HTR-8/SVneo (cell line): ENCODE data around the gene BMPR1A.
A peak's percentile ranks its signal among the peaks of the same experiment; 100 is the strongest.
"Not testable (repeated sequence)": the region's sequence is repeated elsewhere in the genome, so short reads cannot be mapped to it uniquely, and the experiment has no call there.

Source experiments
- DNase-seq: peaks from one replicate; pipeline ENCODE4 v3.0.0; 2011; ENCODE audit warnings: low spot score, mixed read lengths; ENCODE audit not compliant: insufficient read length
- FAIRE-seq: peaks from 2 replicates; lab custom pipeline; 2011; peaks lifted over from hg19 to GRCh38; lab: Jason Lieb, UNC

The BMPR1A gene

DNA sequence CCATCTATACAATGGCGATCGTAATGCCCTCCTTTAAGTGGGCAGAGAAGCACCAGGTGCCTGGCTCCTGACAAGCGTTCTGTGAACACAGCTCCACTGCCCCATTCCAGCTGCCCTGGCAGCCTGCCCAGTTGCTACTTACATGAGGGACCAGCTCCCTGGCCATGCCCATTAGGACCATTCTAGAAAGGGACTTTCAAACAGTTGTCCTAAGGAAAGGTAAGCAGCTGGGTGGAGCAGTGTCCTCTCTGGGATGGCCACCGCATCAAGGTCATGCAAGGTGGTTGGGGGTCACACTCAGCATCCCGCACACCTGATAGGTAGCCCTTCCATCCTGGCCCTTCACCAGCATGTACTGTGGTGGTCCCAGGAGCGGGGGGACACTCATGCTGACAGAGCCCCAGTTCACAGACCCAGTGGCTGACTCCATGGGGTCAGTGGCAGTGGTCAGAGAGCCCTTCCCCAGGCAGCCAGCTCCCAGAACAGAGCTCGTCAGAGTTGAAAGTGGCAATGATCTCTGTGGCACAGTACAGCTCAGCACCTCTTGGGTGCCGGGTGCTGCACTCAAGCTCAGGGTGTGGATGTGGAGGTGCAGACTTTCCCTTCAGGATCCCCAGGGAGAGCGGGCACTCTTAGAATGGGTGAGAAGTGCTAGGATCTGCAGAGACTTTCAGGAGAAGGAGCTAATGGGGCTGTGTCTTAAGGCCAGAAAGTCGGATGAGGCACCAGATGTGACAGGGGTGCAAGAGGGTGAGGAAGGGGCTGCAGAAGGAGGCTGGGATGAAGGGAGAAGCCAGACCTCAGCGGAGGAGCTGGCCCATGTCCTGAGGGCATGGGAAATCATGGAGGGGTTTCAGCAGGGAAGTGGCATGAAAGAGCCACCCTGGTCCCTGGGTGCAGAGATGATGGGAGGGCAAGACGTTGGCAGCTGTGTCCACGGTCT lies 190.1 kb downstream of the BMPR1A start:
- DNase-seq (no peak), FAIRE-seq (no peak)

DNA sequence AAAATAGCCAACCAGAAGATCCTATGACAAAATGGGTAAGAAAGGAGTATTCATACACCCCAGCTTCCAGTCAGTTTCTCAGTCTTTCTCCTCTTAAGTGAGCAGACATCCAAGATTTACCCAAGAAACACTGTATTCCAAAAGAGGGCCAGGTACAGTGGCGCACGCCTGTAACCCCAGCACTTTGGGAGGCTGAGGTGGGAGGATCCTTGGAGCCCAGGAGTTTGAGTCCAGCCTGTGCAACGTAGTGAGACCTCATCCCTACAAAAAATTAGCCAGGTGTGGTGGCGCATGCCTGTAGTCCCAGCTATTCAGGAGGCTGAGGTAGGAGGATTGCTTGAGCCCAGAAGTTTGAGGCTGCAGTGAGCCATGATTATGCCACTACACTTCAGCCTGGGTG lies 191.4 kb downstream of the BMPR1A start:
- not testable (repeated sequence) for FAIRE-seq, DNase-seq

DNA sequence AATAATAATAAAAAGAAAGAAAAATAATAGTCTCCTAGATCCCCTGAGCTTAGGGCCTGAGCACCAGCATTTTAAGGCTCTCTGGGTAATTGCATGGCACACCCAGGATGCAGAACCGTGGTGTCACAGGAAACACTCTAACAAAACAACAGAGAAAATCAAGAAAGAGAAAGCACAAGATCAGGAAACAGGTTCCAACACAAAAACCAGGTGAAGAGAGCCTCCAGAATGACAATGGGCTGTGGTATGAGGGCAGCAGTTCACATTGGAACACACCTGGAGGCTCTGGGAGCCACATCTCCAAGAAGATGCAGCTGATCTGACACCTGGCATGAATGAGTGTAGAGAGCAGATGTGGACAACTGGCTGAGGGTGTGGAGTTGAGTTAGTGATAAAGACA lies 193.9 kb downstream of the BMPR1A start:
- DNase-seq (no peak), FAIRE-seq (no peak)

DNA sequence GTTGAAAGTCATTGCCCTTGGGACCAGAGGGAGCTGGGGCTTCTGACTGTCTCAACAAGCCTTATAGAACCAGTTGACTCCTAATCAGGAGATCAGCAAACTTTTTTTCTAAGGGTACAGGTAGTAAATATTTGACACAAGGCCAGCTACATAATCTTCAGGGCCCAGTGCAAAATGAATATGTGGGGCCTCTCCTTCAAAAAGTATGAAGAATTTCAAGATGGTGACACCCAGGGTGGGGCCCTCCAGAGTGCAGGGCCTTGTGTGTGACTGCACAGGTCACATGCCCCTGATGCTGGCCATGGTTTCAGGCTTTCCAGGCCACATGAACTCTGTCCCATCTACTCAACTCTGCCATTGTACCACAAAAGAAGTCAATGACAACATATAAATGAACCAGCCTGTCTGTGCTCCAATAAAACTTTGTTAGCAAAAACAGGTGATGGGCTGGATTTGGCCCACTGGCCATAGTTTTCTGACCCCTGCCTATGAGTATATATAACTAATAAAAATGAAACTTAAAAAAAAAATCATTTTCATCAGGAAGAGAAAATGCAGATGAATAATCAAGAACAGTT lies 194.9 kb downstream of the BMPR1A start:
- DNase-seq (no peak), FAIRE-seq (no peak)

DNA sequence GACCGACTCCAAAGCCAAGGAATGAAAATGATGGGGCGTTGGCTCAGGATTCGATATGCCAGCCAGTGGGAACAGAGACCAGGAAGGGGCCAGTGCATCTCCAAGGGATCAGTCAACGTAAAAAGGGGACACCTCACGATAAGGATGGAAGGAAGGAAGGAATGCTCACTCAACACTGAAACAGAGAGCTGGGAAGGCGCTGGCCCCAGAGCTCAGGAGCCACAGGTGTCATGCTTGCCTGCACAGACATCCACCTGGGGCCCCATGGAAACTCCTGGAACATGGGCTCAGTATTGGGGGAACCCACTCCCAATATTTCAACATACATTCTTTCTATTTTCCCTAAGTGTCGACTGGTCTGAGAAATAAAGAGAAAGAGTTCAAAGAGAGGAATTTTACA lies 195.7 kb downstream of the BMPR1A start:
- no peak for FAIRE-seq
- DNase-seq, result no peak

DNA sequence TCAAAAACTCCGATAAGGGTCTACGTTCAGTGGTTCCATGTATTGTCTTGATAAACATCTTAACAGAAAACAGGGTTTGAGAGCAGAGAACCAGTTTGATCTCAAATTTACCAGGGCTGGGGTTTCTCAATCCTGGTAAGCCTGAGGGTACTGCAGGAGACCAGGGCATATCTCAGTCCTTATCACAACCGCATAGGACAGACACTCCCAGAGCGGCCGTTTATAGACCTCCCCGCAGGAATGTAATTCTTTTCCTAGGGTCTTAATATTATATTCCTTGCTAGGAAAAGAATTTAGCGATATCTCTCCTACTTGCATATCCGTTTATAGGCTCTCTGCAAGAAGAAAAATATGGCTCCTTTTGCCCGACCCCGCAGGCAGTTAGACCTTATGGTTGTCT lies 196.3 kb downstream of the BMPR1A start:
- FAIRE-seq, DNase-seq: not testable (repeated sequence)

DNA sequence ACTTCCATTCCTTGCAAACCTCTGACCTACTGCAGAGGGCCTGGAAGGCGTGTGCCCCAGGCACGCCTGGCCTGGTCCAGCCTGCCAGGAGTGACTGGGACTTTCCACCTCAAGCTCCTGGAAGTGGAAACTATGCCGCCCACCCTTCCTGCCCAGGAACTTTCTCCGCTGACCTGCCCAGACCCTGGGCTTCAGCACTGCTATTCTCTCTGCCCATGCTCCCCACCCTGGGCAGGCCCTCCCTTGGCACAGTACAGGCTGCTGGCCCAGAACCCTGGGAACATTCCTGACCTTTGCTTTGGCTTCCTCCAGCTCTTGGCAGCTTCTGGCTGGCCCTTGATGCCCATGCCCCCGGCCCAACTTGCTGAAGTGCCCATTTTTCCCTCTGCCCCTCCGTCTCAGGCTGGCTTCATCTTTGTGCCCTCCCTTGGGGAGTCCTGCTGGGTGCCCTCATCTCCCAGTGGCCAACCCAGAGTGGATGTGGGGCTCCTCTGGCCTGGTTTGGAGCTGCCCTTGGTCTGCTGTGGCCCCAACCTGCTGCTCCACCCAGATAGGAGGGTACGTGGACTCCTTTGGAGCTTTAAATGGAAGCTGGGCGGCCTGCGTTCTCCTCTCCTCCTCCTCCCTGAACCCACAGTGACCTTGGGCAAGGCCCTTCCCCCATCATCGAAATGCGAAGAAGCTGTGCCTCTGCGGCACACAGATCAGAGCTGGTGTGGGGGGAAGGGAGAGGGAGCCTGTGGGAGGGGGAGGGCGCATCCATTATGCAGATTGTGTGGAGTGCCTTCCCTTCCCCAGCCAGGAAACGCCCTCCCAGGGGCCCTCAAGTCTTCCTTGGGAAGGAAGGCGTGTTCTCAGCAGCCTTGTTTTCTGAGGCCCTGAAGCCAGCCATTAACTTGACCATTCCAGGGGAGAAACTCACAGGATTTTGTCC lies 197.6 kb downstream of the BMPR1A start:
- FAIRE-seq (no peak), DNase-seq (no peak)

DNA sequence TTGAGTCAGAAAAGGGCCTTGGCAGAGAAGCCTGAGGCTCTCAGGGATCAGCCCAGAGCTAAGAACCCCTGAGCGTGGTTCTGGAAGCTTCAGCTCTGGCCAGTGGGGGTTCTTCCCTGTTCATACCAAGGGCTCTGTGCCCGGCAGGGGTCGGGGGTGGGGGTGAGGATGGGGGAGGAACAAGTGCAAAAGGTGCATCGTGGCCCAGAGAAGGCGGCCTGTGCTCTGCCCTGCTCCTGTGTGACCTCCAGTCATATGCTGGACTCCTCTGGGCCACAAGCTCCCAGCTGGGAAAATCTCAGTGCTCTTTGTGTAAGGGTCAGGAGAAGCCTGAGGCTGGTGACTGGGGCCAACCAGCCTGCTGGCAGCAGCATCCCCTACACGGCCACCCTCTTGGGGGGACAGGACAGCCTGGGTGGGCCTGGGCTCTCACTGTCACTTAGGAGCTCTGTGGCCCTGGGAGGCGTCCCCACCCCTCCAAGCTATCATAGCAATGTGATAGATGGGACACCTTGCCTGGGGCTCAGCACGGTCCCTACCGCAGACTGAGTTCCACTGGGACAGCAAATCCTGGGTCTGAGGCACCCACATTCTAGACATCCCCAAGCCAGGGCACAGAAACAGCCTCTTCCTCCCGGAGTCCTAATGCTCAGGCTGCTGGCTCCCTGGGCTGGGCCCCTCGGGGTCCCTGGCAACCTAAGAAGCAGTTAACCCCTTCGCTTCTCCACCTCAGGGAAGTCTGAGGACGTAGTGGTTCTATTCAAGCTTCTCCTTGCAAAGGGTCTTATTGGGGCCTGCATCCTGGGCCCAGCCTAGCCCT lies 198.5 kb downstream of the BMPR1A start:
- FAIRE-seq, result no peak

DNA sequence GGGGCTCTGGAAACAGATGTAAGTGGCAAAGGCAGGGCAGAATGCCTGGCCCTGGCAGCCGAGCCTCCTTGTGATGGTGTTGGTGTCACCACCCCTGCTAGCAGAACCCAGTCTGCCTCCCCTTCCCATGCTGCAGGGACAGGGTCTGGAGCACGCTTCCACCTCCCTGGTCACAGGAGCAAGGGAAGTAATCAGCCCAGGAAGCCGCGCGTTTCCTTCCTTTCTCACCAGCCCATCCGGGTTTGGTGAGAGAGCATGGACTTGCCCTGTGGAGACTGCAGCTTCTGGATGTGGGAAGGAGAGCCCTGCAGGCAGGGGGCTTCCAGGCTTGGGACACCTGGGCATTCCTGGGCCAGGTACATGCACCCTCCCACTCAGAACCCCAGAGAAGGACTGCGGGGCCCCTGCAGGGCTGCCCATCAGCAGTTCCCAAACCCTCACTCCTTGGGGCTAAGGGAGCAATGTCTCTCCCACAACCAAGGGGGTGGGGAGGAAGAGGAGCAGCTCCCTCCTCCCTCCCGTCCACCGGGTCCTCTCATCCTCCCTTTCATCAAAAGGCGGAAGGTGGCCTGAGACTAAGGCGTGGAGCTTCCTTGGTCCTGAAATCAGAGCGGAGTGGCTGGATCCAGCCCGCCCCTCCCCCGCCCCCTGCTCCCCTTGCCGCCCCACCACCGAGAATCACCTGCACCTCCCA lies 199.2 kb downstream of the BMPR1A start:
- FAIRE-seq (no peak), DNase-seq (no peak)

More for the DNA sequence above, 198.5 kb downstream of the BMPR1A start:
- no peak for DNase-seq

DNA sequence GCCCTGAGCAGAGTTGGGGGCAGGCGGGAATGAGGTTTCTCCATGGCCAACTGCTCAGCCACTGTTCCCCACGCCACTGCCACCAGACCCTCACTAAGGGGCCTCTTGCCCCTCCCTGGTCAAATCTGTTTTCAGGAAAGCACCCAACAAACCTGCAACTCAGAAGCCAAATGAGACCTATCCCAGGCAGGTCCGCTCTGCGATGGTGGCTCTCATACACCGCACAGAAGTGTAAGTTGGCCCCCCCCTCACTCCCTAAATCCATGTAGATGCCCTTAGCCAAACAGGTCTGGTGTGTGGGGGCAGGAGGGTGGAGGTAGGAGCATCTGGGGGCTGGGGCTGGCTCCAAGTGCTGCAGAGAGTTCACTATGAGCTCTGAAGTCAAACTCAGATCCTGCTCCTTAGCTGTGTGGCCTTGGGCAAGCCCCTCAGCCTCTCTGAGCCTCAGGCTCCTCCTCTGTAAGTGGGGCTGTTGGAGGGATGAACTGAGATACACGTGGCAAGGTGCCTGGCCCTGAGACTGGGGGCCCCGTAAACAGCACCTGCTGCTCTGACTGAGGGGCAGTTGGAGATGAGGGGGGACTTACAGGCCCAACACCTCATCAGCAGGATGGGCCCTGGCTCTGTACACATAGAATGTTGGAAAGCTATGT lies 199.9 kb downstream of the BMPR1A start:
- no peak for DNase-seq
- no peak for FAIRE-seq

DNA sequence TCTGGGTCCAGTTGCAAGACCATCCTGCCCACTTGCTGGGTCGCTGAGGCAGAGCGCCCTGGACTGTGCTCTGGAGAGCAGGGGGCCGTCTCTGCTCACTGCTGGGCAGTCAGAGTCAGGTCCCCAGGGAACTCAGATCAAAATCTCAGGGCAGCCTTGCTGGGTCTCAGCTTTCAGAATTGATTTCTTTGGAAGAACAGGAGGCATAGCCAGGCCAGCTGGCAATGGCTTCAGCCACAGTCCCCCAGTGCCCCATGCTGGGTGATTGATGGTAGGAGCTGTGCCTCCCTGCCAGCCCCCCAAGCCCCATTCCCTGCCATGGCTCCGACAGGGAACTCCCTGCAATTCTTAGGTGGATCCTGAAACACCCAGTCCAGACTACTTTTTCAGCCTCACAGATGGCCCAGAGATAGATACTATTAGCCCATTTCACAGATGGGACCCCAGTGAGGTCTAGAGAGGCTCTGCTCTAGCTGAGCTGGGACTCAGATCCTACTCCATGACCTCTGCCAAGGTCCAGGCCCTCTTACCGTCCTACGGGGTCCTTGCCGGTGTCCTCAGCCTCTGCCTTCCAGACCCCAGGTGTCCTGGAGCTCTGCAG lies 200.5 kb downstream of the BMPR1A start:
- FAIRE-seq, result no peak

DNA sequence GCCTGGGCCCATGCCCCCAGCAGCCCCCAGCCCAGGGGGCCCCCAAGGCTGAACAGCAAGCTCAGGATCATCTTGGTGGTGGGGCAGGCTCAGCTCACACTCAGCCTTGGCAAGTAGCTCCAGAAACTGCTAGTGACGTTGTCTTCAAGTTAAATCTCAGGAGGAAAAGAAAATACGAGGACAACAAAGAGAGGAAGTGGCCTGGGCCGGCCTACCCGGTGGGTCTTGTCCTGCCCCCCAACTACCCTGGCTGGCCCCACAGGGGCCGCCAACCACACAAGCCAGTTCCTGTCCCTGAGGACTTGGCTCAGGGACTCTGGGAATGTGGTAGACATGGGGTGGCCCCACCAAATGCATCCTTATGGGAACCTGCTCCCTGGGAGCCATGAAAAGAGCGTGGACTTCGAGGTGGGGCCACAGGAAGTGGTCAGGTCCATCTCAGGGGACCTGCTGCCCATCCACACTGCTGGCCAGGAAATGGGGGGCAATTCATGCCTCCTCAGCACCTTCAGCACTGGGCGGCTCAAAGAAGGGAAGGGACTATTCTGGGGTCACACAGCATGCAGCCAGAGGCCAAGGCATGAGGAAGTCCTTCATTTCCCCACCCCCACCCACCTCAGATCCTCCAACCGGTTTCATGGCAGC lies 201.2 kb downstream of the BMPR1A start, which contains the start of gene MMRN2:
Gene MMRN2, minus strand, starts transcription at position 145 of the 645 bp plus-strand sequence. Its CDS starts 74 bp downstream, at position 71.
- FAIRE-seq (no peak), DNase-seq (no peak)

More for the DNA sequence above, 200.5 kb downstream of the BMPR1A start:
- DNase-seq, result no peak

DNA sequence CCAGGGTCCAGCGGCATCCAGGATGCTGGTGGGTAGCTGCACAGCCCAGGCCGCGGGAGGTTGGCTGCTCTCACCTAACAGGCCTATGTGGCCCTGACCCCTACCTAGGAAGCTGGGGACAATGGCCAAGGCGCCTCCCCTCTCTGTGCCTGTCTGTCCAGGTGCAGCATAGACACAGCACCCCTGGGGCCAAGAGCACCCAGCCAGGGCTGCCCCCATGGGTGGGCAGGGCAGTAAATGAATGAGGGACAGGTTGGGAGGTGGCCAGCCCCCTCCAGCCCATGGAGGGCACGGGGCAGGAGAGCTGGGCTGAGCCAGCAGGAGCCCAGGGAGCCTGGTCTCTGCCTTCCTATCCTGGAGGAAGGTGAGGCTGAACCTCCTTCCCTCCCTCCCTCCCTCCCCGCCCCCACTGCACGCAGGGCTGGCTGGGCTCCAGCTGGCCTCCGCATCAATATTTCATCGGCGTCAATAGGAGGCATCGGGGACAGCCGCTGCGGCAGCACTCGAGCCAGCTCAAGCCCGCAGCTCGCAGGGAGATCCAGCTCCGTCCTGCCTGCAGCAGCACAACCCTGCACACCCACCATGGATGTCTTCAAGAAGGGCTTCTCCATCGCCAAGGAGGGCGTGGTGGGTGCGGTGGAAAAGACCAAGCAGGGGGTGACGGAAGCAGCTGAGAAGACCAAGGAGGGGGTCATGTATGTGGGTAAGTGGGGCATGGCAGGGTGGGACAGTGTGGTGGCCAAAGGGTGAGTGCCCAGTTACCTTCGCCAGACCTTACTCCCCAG lies 201.9 kb downstream of the BMPR1A start, which contains the start of gene SNCG:
Gene SNCG, plus strand, starts transcription at position 484 of the 785 bp plus-strand sequence. Its CDS starts 99 bp downstream, at position 583.
- DNase-seq (no peak), FAIRE-seq (peak; percentile 62)

DNA sequence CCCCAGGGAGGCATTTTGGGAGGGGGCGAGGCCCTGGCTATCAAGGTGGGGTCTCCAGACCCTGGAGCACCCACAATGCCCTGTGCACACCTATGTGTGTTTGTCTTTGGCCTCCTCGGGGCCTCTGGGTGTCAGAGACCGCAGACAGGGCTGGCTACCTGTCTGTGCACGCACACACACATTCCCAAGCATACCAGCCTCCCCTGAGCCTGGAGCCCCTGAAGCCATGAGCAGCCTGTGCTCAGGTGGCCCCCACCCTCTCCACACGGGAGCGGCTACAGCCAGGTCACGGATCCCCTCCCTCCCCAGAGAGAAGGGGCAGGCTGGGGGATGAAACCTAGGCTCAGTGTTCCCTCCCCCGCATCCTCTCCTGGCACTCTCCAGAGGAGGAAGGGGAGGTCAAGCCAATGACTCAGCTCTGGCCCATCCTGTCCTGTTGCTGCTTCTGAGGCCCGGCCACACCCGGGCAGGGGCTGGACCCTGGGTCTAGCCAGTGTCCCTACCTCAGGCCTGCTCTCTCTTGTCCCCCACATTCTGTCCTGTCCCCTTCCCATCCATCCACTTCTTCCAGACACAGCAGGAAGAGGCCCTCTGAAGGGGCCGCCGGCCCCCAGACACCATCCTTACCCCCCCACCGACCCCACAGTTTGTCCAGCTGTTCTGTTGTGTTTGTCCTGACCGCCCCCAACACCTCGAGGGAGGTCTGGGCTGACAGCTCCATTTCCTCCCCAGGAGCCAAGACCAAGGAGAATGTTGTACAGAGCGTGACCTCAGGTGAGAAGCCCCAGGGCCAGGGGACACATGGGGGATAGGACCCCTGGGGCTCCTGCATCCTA lies 202.7 kb downstream of the BMPR1A start:
- DNase-seq (peak; percentile 80), FAIRE-seq (peak; percentile 91)

DNA sequence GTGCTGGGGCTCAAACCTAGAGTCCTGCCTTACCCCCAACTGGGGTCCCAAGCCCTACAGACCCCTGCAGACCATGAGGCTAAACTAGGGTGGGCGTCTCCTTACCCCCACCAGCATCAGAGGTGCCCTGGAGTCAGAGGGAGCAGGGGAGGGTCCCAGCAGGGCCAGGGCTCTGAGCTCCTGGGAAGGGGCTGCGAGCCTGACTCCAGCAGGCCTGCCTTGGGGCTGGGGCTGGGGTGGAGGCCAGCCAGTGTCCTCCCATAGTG lies 203.3 kb downstream of the BMPR1A start:
- FAIRE-seq (no peak), DNase-seq (no peak)
